ENCODE measurements around the gene PPID.
"Not testable (repeated sequence)": the region's sequence is repeated elsewhere in the genome, so short reads cannot be mapped to it uniquely, and the experiment has no call there.

PPID gene

GRCh38 chr4:158666892-158667291 lies 56.3 kb downstream of the PPID start:
- DNase-seq (ENCODE audit: low read depth) = no peak

GRCh38 chr4:158664806-158665205 lies 58.4 kb downstream of the PPID start:
- DNase-seq (ENCODE audit: low read depth) = no peak

- DNase-seq (ENCODE audit: low read depth) = not testable (repeated sequence)
Measured at GRCh38 chr4:158663707-158664625, 59.2 kb downstream of the PPID start.

- not testable (repeated sequence) for DNase-seq (ENCODE audit: low read depth)
Measured at GRCh38 chr4:158663255-158663654, 59.9 kb downstream of the PPID start.

Data from stimulated activated CD8-positive, alpha-beta memory T cell treated with anti-CD3 and anti-CD28 coated beads, Interleukin-12 subunit alpha, Interleukin-12 subunit beta, amount 100 ng/mL, for 4 hours (primary cell).